Dendritic cell treated with granulocyte-macrophage colony-stimulating factor and Interleukin-4, amounts not matched to agents 40 ng/mL and 50 ng/mL, for 4 days (primary cell): Measurements from ENCODE around the gene KDM4C.
"Not testable (repeated sequence)": the region's sequence is repeated elsewhere in the genome, so short reads cannot be mapped to it uniquely, and the experiment has no call there.

ENCODE experiments used
- H3K27ac Mint-ChIP-seq: one replicate; pipeline ENCODE4 v1.8.0; 2022; ENCODE audit warnings: mild to moderate bottlenecking, mixed read lengths
- H3K27me3 Mint-ChIP-seq: one replicate; pipeline ENCODE4 v1.8.0; 2022; ENCODE audit warnings: mild to moderate bottlenecking, mixed read lengths
- H3K36me3 Mint-ChIP-seq: one replicate; pipeline ENCODE4 v1.8.0; 2022; ENCODE audit warnings: low read depth, mixed read lengths
- H3K4me1 Mint-ChIP-seq: one replicate; pipeline ENCODE4 v1.8.0; 2022; ENCODE audit warnings: low read depth, mixed read lengths
- H3K4me3 Mint-ChIP-seq: one replicate; pipeline ENCODE4 v1.8.0; 2022; ENCODE audit warnings: mild to moderate bottlenecking, moderate library complexity, mixed read lengths
- H3K9me3 Mint-ChIP-seq: one replicate; pipeline ENCODE4 v1.8.0; 2022; ENCODE audit warnings: mixed read lengths
- intact Hi-C: fragments of 100-400 bp; cut with micrococcal nuclease; formaldehyde crosslinking; loops from one replicate; pipeline ENCODE4 v1.15.0; 2022

Gene KDM4C

DNA sequence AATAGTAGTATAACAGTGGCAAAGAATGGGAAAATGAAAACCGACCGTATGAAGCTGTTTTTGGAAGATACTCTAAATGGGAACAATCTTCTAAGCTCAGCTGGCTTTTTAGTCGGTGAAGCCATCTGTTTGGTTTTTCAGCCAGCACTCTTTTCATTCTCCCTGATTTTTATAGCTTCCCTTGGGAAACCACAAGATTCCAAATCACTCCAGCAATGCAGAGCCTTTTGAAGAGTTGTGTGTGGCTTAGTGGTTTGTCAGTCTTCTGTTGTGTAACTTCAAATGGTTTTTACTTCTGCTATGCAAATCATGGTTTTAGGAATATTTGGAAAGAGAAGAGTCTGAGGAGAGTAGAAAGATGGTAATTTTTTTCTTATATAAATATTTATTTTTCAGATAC is 180.7 kb downstream of the KDM4C start:
- Mint-ChIP-seq H3K4me1 (peaks cover 25% of the 10 kb centered on the region), H3K9me3 (no peaks in the 10 kb centered on the region), H3K36me3 (peaks cover 30% of the 10 kb centered on the region), H3K27me3 (no peaks in the 10 kb centered on the region), H3K4me3 (no peak overlapping the region), H3K27ac (no peak overlapping the region)
- intact Hi-C loops, result no loop called here

DNA sequence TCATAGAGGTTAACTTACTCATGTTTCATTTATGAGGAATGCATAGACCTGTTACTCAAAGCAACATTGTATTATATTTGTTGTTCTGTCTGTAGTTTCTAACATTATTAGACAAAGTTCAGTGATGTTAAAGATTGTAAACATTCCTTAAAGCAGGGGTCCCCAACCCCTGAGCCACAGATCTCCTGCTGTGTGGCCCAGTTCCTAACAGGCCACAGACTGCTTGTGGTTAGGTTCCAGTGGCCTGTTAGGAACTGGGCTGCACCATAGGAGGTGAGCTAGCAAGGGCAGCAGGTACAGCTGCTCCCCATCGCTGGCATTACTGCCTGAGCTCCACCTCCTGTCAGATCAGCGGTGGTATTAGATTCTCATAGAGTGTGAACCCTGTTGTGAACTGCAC is 181.1 kb downstream of the KDM4C start:
- Mint-ChIP-seq H3K4me1 (peaks cover 25% of the 10 kb centered on the region), H3K9me3 (no peaks in the 10 kb centered on the region), H3K4me3 (no peak overlapping the region), H3K27ac (no peak overlapping the region), H3K27me3 (no peaks in the 10 kb centered on the region), H3K36me3 (peaks cover 31% of the 10 kb centered on the region)
- intact Hi-C loops, result no loop called here

DNA sequence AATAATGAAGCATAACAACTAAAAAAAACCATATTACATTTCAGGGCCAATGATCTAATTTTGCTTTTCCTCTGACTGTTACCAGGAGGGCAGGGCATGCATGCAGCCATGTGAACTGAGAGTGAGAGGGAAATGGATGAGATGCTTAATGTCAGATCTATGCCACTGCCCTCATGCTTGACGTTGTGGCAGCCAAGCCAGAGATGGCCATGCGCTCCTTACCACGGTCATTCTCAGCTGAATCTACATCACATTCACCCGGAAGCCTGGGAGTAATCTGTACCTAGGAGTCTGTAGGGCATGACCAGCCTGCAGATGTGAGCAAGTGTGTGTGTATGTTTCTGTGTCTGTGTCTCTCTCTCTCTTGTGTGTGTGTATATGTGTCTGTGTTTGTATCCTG is 183.7 kb downstream of the KDM4C start:
- H3K4me1 Mint-ChIP-seq, result peaks cover 34% of the 10 kb centered on the region
- H3K4me3 Mint-ChIP-seq, result no peak overlapping the region
- no peaks in the 10 kb centered on the region for H3K27me3 Mint-ChIP-seq
- no peak overlapping the region for H3K27ac Mint-ChIP-seq
- no peaks in the 10 kb centered on the region for H3K9me3 Mint-ChIP-seq
- intact Hi-C loops, result no loop called here
- peaks cover 31% of the 10 kb centered on the region for H3K36me3 Mint-ChIP-seq

DNA sequence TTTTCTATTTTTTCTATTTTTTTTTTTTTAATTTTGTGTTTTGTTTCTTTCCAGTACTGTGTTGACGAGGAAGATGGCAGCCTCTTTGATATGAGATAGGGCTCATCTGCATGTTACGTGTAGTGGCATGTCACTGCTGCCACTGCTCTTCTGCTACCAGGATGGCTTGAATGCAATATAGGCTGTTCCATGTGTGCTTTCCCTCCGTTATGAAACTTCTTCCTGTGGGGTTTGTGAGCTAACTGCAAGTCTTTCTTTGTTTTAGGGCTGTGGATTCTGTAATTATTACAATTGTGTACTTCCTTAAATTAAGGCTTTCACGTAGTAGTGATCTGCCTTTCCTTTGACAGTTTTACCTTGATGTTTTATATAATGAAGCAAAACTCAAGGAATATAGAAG is 184.6 kb downstream of the KDM4C start:
- Mint-ChIP-seq H3K4me3 (no peak overlapping the region), H3K36me3 (peaks cover 31% of the 10 kb centered on the region), H3K27me3 (no peaks in the 10 kb centered on the region), H3K4me1 (peaks cover 34% of the 10 kb centered on the region), H3K27ac (no peak overlapping the region), H3K9me3 (no peaks in the 10 kb centered on the region)
- intact Hi-C loops, result no loop called here

DNA sequence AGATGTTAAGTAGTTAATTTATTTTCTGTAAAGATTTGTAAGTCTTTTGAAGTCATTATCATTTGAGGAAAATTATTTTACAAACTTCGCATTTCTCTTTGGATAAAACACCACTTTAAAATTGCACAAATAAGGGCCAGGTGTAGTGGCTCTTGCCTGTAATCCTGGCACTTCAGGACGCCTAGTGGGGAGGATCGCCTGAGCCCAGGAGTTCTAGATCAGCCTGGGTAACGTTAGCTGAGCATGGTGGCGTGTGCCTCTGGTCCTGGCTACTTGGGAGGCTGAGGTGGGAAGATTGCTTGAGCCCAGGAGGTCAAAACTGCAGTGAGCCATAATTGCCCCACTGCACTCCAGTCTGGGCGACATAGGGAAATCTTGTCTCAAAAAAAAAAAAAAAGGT is 185.5 kb downstream of the KDM4C start:
- Mint-ChIP-seq H3K4me1 (peaks cover 34% of the 10 kb centered on the region), H3K27me3 (no peaks in the 10 kb centered on the region), H3K9me3 (no peaks in the 10 kb centered on the region), H3K4me3 (no peak overlapping the region), H3K36me3 (peaks cover 34% of the 10 kb centered on the region), H3K27ac (no peak overlapping the region)
- intact Hi-C loops, result no loop called here

DNA sequence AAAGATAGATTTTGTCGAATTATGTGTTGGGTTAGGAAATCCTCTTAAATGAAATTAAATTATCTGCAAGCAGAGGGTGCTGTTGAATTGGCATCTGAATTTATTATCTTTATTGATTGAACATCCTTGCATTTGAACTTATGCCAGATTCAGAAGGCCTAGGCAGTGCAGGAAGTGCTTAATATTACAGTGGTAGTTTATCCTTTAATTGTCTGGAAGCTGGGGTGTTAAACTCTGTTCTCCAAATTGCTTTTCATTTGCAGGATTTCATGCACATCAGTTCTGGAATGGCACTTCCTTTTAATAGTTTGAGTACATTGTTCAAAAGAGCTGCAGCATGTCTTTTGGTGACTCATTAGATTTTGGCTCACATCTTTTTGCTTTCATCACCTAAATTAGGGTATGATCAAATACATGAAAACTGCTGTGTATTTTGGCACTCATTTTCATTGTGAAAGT is 186.3 kb downstream of the KDM4C start:
- peaks cover 42% of the 10 kb centered on the region for H3K36me3 Mint-ChIP-seq
- no peak overlapping the region for H3K4me3 Mint-ChIP-seq
- no peaks in the 10 kb centered on the region for H3K9me3 Mint-ChIP-seq
- no peaks in the 10 kb centered on the region for H3K27me3 Mint-ChIP-seq
- no peak overlapping the region for H3K27ac Mint-ChIP-seq
- intact Hi-C loops, result no loop called here
- H3K4me1 Mint-ChIP-seq, result peaks cover 29% of the 10 kb centered on the region

DNA sequence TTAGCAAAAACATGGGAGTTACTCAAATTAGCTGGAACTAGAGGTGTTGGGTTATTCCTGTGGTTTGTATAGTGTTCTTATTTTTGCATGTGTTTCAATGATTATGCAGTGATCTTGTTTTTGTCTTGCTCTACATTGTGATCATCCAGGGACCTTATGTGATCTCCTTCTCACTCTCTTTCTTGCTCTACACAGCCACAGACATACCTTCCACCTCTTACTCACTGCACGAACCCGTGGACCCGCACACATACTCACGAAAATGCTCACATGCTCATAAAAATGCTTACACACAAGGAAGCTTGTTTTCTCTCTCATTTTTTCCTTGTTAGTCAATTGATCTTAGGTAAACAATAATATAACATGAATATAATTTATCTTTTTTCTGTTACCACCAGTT is 187.1 kb downstream of the KDM4C start:
- Mint-ChIP-seq H3K9me3 (no peaks in the 10 kb centered on the region), H3K4me3 (no peak overlapping the region), H3K27ac (no peak overlapping the region), H3K36me3 (peaks cover 47% of the 10 kb centered on the region), H3K4me1 (peaks cover 29% of the 10 kb centered on the region), H3K27me3 (no peaks in the 10 kb centered on the region)
- intact Hi-C loops, result no loop called here

DNA sequence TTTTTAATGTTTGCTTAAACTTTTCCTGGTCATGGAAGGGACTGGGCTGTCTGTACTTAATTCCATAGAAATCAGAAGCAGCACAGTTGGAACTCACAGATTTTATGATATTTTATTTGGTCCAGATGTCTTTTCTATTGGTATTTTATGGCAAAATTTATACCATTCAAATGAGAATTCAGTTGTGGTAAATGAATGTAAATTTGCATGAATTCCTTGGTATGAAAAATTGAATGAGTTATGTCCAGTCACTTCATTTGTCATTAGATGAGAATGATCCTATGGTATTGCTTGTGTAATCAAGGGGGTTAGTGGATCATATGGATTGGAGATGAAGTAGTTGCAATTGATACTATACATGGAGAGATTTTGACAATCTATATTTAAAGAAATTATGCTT is 188.0 kb downstream of the KDM4C start:
- H3K27ac Mint-ChIP-seq, result no peak overlapping the region
- H3K9me3 Mint-ChIP-seq, result no peaks in the 10 kb centered on the region
- H3K36me3 Mint-ChIP-seq, result peaks cover 44% of the 10 kb centered on the region
- intact Hi-C loops, result no loop called here
- H3K27me3 Mint-ChIP-seq, result no peaks in the 10 kb centered on the region
- H3K4me3 Mint-ChIP-seq, result no peak overlapping the region
- peaks cover 28% of the 10 kb centered on the region for H3K4me1 Mint-ChIP-seq

DNA sequence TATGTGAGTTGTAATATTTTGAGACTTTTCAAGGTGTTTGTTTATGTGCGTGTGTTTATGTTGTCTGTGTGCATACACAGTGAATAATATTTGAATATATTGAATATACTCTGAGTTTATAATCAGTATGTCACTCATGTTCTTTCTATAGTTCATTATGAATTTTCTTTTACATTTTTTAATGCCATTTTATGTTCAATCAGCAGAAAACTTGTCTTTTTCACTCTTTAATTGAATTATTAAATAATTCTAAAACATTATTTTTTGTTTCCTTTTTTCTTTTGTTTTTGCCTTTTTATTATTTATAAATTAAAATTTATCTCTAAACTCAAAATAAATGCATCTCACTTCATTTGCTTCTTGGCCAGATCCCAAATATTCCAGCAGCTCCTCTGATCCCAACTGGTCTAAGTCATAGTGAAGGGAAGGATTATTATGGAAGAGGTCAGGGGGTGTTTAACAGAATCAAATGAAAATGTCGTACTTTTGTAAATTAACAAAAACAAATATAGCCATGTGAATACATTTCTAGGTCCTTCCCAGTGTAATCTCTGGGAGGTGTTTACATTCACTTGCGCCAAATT is 188.9 kb downstream of the KDM4C start:
- Mint-ChIP-seq H3K27ac (no peak overlapping the region), H3K9me3 (no peaks in the 10 kb centered on the region), H3K36me3 (peaks cover 37% of the 10 kb centered on the region), H3K4me3 (no peak overlapping the region), H3K4me1 (peaks cover 19% of the 10 kb centered on the region), H3K27me3 (no peaks in the 10 kb centered on the region)
- intact Hi-C loops, result no loop called here

DNA sequence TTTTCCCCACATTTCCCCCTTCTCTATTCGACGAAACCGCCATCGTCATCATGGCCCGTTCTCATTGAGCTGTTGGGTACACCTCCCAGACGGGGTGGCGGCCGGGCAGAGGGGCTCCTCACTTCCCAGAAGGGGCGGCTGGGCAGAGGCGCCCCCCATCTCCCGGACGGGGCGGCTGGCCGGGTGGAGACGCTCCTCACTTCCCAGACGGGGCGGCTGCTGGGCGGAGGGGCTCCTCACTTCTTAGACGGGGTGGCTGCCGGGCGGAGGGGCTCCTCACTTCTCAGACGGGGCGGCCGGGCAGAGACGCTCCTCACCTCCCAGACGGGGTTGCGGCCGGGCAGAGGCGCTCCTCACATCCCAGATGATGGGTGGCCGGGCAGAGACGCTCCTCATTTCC is 191.1 kb downstream of the KDM4C start:
- H3K4me1 Mint-ChIP-seq, intact Hi-C loops, H3K27ac Mint-ChIP-seq, H3K27me3 Mint-ChIP-seq, H3K9me3 Mint-ChIP-seq, H3K4me3 Mint-ChIP-seq: not testable (repeated sequence)
- peaks cover 19% of the 10 kb centered on the region for H3K36me3 Mint-ChIP-seq

DNA sequence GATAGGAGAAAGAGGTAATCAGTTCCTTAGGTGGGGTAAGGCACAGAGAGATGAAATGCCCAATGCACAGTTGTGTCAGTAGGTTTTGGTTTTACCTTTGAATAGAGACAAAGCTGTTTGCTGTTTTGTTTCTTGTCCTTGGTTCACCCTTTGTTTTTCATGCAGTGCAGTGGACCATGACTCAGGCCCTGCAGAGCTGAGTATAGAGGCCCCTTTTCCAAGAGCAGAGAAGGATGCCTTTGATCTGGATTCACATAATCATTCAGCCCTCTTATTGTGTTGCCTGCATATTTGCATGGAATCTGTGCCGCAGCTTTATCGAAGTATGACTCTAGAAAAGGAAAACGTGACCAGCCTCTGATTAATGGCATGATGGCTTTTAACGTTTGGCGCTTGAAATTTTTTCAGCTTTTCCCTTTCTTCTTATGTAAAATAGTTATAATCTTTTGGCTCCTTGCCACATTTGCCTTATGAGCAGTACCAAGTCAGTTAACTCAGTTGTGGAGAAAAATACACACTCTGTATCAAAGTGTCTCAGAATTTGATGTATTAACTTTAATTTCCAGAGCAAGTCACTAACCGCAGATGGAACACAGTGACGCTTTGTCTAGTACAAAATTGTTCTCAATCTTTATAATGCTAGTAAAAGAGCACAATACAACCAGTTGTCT is 197.6 kb downstream of the KDM4C start:
- Mint-ChIP-seq H3K4me3 (no peak overlapping the region), H3K36me3 (peaks cover 12% of the 10 kb centered on the region), H3K27me3 (no peaks in the 10 kb centered on the region), H3K27ac (no peak overlapping the region), H3K9me3 (no peaks in the 10 kb centered on the region), H3K4me1 (peaks cover 3% of the 10 kb centered on the region)
- intact Hi-C loops, result no loop called here

DNA sequence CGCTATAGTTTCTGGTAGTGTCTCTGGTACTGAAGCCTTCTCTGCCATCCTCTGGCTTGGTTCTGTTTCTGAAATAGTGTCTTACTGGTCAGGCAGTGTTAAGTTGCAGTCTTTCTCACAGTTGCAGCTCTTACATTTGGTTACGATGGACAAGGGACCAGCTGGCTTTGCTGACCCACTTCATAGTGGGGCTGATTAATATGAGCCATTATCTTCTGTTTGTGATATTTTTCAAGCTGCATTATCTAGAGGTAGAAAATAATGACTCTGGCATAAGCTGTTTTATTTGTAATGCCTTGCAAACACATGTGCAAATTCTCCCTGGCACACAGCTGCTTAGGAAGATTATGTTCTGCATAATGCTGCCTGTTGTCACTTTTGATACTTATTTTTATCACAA is 199.1 kb downstream of the KDM4C start:
- Mint-ChIP-seq H3K4me3 (no peak overlapping the region), H3K4me1 (peaks cover 7% of the 10 kb centered on the region), H3K36me3 (peaks cover 18% of the 10 kb centered on the region), H3K9me3 (no peaks in the 10 kb centered on the region), H3K27ac (no peak overlapping the region), H3K27me3 (no peaks in the 10 kb centered on the region)
- intact Hi-C loops, result no loop called here

DNA sequence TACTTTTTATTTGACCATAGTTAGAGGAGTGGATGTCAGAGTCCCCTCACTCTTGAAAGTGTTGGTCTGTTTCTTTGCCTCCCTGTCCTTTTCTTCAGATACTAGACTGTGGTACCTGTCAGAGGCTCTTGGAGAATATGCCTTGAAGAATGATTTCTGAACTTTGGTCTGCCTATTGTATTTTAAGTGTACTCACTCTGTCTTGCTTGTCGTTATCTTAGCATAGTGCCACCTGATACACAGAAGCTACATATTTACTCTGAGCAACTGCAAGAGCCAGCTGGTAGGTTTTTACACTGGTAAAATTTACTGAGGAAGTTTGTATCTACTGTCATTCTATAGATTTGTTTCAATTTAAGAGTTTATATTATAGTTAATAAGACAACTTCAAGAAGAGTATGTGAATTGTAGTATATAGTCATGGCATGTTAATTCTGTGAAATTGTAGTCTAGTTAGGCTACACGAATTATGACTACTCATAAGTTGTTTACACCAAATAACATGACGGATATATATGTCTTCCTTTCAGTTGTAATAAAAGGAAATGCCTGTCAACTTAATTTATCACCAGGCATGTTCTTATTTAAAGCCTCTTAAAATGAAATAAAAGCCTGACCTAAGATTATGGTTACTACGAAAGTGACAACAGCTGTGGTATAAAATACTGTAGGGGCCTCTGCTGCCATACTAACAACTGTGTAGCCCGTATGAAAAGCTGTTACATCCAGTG is 201.7 kb downstream of the KDM4C start:
- Mint-ChIP-seq H3K4me3 (no peak overlapping the region), H3K9me3 (no peaks in the 10 kb centered on the region), H3K27ac (no peak overlapping the region), H3K36me3 (peaks cover 18% of the 10 kb centered on the region), H3K4me1 (peaks cover 7% of the 10 kb centered on the region), H3K27me3 (no peaks in the 10 kb centered on the region)
- intact Hi-C loops, result no loop called here

DNA sequence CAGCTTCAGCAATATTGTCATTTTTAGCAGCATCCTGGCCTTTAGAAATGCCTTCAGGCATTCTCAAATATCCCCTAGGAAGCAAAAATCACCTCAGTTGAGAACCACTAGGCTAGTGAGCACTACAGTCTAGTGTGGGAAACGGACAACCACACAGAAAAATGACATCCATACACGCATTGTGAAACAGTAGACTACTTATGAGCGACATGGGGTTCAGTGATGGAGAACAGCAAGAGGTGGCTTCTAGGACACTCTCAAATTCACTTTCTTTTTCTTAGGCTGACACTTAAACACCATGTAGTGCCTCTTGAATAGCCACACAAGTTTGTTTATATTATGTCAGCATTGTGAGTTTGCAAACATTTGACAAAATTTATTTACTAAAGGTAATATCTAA is 203.0 kb downstream of the KDM4C start:
- no peaks in the 10 kb centered on the region for H3K9me3 Mint-ChIP-seq
- no peak overlapping the region for H3K27ac Mint-ChIP-seq
- peaks cover 18% of the 10 kb centered on the region for H3K36me3 Mint-ChIP-seq
- H3K4me3 Mint-ChIP-seq, result no peak overlapping the region
- no peaks in the 10 kb centered on the region for H3K27me3 Mint-ChIP-seq
- intact Hi-C loops, result no loop called here
- H3K4me1 Mint-ChIP-seq, result peaks cover 7% of the 10 kb centered on the region
